Esophagus squamous epithelium (tissue), 4 donors: ENCODE data around the gene FHAD1.

Experiments used
- CTCF ChIP-seq, 6 experiments: fragments of 450-650 bp in 4 of 6; fragments of 200-600 bp in 2 of 6; sonication (generic) in 2 of 6; IDR thresholded peaks; one replicate each; pipeline ENCODE4 v1.5.1; 2016 to 2019; ENCODE audit warnings: antibody characterized with exemption in 6 of 6, mild to moderate bottlenecking in 4 of 6, moderate library complexity in 4 of 6
- POLR2A ChIP-seq, 4 donors: fragments of 450-650 bp; IDR thresholded peaks; one replicate each; pipeline ENCODE4 v1.6.1; 2017; ENCODE audit warnings: antibody characterized with exemption in 4 of 4, mild to moderate bottlenecking in 4 of 4, moderate library complexity in 3 of 4

DNA sequence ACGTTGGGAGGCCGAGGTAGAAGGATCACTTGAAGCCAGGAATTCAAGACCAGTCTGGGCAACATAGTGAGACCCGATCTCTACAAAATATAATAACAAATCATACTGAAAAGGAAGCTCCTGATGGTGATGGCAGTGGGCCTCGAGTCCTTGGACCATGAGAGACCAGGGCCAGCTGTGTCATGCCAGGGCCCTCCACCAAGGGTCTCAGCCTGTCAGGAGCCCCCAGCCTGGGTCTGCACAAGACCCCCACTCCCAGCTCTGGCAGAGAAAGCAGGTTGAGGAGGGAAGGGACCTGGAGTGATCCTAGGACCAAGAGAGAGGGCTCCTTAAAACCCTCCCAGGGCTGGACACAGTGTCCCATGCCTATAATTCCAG is 184.5 kb downstream of the FHAD1 start:
- TF ChIP-seq CTCF (IDR thresholded peaks at IDR 0.05) (no peak), POLR2A (IDR thresholded peaks at IDR 0.05) (no peak)
